Urinary bladder (tissue), 4 donors: ENCODE data around the gene ZDHHC11B. TPM values are rescaled to one million over a fixed set of nuclear protein-coding genes. Genes with fewer than 3 reads are reported as not detected.
"Not testable (repeated sequence)": the region's sequence is repeated elsewhere in the genome, so short reads cannot be mapped to it uniquely, and the experiment has no call there.

Experiments
- DNase-seq: peaks from one replicate; pipeline ENCODE4 v3.0.0-alpha.2; 2015; ENCODE audit errors: extremely low spot score
- H3K27ac ChIP-seq: one replicate; pipeline ENCODE4 v1.5.1; 2013; ENCODE audit warnings: low read depth, mild to moderate bottlenecking, moderate library complexity
- H3K36me3 ChIP-seq: one replicate; pipeline ENCODE4 v1.6.1; 2013; ENCODE audit warnings: mild to moderate bottlenecking, moderate library complexity; ENCODE audit not compliant: insufficient read depth
- H3K4me1 ChIP-seq: one replicate; pipeline ENCODE4 v1.6.1; 2013; ENCODE audit warnings: mild to moderate bottlenecking, moderate library complexity; ENCODE audit not compliant: insufficient read depth
- H3K4me3 ChIP-seq: one replicate; pipeline ENCODE4 v1.5.1; 2013; ENCODE audit warnings: low read depth, low read length
- WGBS: extraction: QIAGEN DNeasy Blood & Tissue Kit; methylation state at CpG from one replicate; pipeline ENCODE4 v1.1.7; 2013; 5-methylcytosine and 5-hydroxymethylcytosine counted together
- polyA plus RNA-seq: library from polyadenylated mRNA; stranded (reverse); fragments of 200-250 nt; gene quantifications from one replicate; pipeline ENCODE4 v1.2.3, GENCODE V29; 2013
- total RNA-seq: library from RNA; depleted of rRNA; stranded (reverse); fragments of >200 nt; gene quantifications from one replicate; pipeline ENCODE4 v1.2.3, GENCODE V29; 2014
- donor health status: healthy with polysubstance abuse.
- donor health status: healthy.

The ZDHHC11B gene
- total and polyA plus RNA-seq, 2 donors = 1.4 to 5.8 TPM

DNA sequence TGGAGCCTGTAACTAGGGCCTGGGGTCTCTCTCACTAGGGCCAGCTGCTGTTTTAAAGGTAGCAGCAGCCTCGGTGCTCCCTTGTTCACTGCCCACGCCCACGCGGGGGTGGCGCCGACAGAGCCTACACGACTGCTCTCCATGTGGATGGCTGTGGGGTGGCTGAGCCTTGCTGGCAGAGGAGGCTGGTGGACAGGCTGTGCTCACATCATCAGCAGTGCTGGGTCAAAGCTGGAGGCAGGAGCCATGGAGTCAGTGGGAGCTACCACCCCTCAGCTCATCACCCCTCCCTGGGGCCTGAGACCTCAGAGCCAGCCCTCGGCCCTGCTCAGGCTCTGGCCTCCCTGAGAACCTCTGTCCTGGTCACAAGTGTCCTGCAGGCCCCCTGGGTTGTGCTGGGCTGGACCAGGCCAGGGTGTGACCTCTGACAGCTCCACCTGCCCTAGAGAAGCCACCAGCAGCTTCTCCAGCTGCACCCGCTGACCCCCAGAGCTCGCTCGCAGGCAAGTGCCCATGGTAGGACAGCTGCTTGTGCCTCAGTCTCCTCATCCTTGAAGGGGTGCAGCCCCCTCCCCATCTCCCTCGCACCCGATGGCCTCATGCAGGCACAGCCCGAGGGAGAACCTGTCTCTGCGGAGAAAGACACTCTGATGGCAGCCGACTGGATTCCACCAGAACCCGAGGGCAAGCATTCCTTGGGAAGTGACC is 101.7 kb downstream of the ZDHHC11B start:
- H3K4me1 ChIP-seq, H3K4me3 ChIP-seq, H3K36me3 ChIP-seq, H3K27ac ChIP-seq, DNase-seq: not testable (repeated sequence)
- WGBS = 73% methylated on average over 17 of the region's 17 CpGs

DNA sequence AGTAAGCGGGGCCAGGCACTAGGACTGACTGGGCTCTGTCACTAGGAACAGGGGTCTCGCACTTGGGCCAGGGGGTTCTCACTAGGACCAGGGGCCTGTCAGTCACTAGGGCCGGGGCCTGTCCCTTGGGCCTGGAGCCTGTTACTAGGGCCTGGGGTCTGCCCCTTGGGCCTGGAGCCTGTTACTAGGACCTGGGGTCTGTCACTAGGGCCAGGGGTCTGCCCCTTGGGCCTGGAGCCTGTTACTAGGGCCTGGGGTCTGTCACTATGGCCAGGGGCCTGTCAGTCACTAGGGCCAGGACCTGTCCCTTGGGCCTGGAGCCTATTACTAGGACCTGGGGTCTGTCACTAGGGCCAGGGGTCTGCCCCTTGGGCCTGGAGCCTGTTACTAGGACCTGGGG is 102.3 kb downstream of the ZDHHC11B start:
- H3K27ac ChIP-seq, H3K36me3 ChIP-seq, DNase-seq, H3K4me1 ChIP-seq, H3K4me3 ChIP-seq: not testable (repeated sequence)
- WGBS = 86% methylated on average over 2 of the region's 3 CpGs

DNA sequence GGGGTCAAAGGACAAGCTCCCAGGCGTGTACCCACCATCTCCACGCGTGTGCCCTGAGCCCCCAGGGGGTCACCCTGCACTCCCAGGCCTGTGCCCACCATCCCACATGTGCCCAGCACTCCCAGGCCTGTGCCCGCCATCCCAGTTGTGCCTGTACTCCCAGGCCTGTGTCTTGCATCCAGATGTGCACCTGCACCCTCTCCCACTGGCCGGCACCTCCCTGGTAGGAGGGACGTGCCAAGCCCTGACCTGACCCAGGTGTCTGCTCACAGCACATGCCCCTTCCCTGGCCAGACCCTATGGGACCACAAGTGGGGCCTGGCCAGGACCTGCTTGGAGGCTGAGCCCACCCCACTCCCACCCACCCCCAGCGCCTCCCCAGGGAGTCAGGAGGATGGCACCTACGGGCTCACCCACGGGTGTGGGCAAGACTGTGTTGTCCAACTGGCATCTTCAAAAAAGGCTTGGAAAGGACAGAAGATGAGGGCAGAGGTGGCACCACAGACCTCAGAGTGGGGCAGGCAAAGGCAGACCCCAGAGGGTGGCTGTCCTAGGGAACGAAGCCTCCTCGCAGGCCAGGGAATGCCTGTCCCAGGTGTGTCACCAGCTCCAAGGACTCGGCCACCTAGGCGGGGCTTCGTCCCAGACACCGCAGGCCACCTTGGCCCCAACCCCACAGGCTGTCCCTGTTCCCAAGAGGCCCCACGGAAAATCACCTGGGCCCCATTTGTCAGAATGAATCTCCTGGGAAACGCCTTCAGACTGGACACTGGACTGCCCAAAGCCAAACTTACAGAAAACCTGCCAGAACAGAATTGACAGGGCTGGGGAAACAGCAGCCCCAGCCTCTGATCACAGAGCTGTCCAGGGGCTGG is 103.0 kb downstream of the ZDHHC11B start:
- H3K36me3 ChIP-seq, H3K27ac ChIP-seq, H3K4me1 ChIP-seq, DNase-seq, H3K4me3 ChIP-seq: not testable (repeated sequence)
- WGBS = 92% methylated on average over 17 of the region's 17 CpGs

DNA sequence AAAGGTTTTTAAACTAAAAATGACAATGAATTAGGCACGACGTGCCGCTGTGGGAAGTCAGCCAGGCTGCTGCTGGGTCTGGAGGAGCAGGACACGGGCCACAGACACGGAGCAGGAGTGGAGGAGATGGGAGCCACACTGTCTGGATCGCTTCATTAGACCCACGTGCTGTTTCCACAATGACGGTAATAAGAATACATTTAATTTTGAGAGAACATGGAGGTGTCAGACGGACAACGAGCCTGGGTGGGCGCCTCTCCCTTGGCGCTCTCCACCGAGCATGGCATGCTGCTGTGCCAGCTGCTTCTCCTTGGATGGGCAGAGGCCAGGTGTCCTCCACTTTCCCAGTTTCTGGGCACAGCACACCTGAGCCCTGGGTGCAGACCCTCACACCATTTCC is 103.7 kb downstream of the ZDHHC11B start:
- H3K4me3 ChIP-seq, H3K27ac ChIP-seq, DNase-seq, H3K36me3 ChIP-seq, H3K4me1 ChIP-seq: not testable (repeated sequence)
- 75% methylated on average over 13 of the region's 13 CpGs for WGBS

DNA sequence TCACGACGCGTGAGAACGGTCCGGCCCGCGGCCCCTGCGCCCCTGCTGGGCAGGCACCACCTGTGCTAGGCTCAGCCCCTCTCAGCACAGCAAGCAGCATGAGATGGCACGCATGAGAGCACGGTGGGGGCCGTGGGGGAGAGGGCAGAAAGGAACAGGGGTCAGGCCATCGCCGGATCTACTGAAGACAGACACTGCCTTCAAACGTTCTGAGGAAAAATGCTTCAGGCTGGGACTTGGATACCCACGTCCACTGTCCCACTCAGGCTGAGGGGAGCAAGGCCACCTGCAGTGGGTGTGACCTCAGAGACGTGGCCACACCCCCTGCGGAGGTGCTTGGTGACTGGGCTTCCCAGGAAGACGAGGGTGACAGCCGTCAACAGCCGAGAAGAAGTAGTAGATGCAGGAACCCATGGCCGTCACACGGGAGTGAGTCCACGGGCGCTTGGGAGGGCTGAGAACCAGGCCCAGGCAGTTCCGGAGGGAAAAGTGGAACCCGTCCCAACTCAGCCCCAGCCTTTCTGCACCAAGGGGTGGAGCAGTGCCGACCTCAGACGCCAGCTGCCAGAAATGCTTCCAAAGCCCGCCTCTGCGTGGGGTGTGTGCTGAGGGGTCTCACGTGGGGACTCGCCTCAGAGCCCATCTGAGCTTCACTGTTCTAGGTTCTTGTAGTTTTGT is 104.3 kb downstream of the ZDHHC11B start:
- H3K4me1 ChIP-seq, DNase-seq, H3K4me3 ChIP-seq: not testable (repeated sequence)

DNA sequence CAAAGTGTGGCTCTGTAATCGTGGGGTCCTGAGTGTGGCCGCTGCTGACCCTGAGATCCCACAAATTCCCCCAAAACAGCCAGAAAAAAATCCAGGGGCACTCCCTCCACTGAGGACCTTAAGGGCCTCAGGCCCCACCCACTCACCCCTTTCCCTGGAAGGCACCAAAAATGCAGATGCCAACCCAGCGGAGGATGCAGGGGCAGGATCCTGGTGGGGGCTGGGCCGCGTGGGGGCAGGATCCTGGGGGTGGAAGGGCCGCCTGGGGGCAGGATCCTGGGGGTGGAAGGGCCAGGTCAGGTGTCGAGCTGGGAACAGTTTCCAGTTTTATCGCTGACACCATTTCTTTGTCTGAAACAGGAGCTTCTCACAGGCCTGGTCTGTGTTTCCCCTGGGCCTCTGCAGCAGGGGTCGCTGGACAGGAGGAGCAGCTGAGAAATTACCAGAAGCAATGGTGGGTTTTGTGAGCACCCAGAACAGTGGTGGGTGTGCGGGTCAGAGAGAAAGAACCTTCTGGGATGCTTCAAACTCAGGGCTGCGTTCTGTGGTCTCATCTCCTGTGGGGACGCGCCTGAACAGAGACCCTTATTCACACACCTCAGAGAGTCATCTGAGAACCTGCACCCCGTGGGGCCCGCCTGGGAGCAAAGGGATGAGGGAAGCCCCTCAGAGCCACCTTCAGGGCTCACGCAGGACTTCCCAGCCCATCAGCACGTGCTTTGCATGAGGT is 105.2 kb downstream of the ZDHHC11B start:
- H3K36me3 ChIP-seq, H3K27ac ChIP-seq, H3K4me3 ChIP-seq, DNase-seq, H3K4me1 ChIP-seq: not testable (repeated sequence)
- 78% methylated on average over 15 of the region's 17 CpGs for WGBS

More for the DNA sequence above, 104.3 kb downstream of the ZDHHC11B start:
- H3K36me3 ChIP-seq, H3K27ac ChIP-seq: not testable (repeated sequence)
- 71% methylated on average over 14 of the region's 32 CpGs for WGBS

DNA sequence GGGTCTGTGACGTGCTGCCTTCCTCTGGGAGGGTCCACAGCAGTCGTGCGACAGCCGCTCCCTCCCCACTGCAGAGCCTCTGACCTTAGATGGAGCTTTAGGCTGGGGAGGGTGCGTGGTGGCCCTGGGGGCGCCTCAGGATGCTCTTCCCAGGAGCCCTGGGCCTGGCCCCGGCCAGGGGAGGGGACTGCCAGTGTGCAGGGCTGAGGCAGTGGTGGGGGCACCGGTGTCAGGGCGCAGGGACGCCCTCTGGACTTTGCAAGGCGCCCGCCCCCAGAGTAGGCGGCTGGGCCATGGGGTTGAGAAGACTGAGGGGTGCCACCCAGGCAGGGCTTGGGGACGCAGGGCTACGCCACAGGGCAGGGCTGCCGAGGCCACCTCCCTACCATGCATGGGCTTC is 106.0 kb downstream of the ZDHHC11B start:
- not testable (repeated sequence) for DNase-seq, H3K4me1 ChIP-seq
- WGBS = 81% methylated on average over 15 of the region's 16 CpGs

DNA sequence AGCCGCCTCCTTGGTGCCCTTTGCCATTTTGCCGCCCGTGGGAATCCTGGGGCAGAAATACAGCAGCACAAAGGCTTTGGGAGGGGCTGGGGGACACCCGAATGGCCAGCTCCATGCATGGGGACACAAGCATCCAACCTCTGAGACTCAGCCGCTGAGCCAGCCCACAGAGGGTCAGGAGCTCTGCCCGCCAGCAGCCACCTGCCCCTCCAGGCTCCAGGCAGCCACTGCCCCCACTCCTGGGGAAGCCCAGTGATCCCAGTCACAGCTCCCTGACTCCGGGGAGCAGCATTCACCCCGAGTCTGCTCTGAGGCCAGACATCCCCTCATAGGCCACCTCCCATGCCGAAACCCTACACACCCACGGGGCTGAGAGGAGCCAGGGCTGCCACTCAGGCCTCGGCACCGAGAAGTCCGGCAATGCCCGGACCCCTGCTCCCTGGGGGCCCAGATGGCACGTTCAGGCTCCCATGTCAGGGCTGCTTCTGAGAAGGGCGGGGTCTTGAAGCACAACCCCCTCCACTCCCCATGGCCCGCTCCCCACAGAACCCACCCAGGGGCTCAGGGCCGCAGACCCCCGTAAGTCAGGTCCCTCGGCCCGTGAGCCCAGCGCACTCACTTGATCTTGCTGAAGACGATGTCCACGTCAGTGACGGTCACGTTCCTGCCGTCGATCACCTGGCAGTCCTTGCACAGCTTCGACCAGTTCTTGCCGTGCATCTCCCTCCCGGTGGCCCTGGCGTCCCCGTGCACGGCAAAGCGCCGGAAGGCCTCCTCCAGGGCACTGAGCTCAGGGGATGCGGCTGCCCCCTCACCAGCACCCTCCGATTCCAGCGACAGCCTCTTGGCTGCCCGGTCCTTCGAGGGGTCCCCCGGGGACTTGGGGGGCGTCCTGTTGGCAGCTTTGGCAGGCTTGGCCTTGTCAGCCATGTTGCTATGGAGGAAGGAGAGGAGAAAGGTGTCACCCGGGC is 107.1 kb downstream of the ZDHHC11B start:
- H3K27ac ChIP-seq = no peak overlapping the region
- no peak for DNase-seq
- WGBS = 79% methylated on average over 44 of the region's 44 CpGs
- no peaks in the 10 kb centered on the region for H3K36me3 ChIP-seq
- no peak overlapping the region for H3K4me3 ChIP-seq
- no peaks in the 10 kb centered on the region for H3K4me1 ChIP-seq

More for the DNA sequence above, 106.0 kb downstream of the ZDHHC11B start:
- H3K27ac ChIP-seq, H3K36me3 ChIP-seq, H3K4me3 ChIP-seq: not testable (repeated sequence)

DNA sequence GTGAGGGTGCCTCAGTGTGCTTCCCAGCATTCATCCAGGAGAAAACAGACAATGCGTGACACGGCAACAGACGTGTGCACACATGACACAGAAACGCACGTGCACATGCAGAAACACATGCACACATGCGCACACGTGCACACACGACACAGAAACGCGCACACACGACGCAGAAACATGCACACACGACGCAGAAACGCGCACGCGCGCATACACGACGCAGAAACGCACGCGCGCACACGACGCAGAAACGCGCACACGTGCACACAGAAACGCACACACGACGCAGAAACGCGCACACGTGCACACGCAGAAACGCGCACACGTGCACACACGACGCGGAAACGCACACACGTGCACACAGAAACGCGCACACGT is 107.8 kb downstream of the ZDHHC11B start:
- Histone ChIP-seq H3K27ac (no peak overlapping the region), H3K4me3 (no peak overlapping the region), H3K36me3 (no peaks in the 10 kb centered on the region), H3K4me1 (no peaks in the 10 kb centered on the region)
- no peak for DNase-seq
- 92% methylated on average over 48 of the region's 48 CpGs for WGBS

DNA sequence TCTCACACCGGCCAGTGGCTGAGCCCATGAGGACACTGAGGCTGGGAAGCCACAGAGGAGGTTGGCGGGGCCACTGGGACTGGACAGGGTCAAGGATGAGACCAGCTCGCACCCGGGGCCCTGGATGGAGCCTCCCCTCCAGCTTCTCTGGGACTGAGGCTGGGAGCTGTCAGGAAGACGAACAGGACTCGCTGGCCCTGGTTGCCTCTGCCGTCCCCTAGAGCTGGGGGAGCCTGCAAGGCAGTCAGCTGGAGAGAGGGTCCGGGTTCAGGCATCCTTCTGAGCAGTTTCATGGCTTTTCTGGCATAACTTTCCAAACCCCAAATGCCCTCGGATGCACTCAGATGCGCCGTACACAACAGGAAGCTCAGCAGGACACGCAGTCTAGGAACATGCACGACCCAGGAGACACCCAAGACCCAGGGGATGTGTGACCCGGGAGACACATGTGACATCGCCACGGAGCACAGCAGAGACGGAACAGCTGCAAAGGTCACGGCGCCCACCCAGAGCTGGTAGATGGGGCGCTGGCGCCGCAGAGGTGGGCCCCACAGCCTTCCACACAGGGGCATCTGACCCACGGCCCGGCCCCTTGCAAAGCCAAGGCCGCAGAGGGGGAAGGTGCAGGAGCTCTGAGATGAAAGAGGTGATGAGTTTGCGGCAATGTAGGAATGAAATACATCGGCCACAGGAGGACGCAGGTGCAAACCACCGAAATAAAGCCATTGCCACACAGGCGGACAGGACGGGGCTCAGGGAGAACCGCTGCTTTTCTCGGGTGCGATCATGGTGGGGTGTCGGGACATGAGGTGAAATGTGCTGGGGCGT is 108.4 kb downstream of the ZDHHC11B start:
- DNase-seq = no peak
- 77% methylated on average over 36 of the region's 36 CpGs for WGBS
- Histone ChIP-seq H3K4me3 (no peak overlapping the region), H3K27ac (no peak overlapping the region), H3K4me1 (no peaks in the 10 kb centered on the region), H3K36me3 (no peaks in the 10 kb centered on the region)

DNA sequence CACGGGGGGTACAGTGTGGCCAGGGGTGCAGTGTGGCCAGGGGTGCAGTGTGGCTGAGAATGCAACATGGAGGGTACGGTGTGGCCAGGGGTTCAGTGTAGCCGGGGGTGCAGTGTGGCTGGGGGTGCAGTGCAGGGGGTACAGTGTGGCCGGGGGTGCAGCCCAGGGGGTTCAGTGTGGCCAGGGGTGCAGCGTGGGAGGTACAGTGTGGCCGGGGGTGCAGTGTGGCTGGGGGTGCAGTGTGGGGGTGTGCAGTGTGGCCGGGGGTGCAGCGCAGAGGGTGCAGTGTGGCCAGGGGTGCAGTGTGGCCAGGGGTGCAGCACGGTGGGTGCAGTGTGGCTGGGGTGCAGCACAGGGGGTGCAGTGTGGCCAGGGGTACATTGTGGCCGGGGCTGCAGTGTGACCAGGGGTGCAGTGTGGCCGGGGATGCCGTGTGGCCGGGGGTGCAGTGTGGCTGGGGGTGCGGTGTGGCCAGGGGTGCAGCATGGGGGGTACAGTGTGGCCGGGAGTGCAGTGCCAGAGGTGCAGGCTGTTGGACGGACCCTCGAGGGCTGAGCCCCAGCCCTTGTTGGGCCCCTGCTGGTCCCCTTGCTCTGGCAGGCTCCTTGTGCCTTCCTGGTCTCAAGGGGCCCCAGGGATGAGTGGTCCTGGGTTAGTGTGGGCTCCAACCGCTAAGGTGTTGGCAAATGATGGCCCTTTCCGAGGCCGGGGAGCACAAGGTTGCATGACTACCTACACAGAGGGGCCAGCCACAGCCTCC is 109.2 kb downstream of the ZDHHC11B start:
- Histone ChIP-seq H3K4me3 (no peak overlapping the region), H3K36me3 (no peaks in the 10 kb centered on the region), H3K4me1 (no peaks in the 10 kb centered on the region), H3K27ac (no peak overlapping the region)
- no peak for DNase-seq
- 75% methylated on average over 20 of the region's 20 CpGs for WGBS
